PC-3 (cell line): ENCODE results near the gene AQP3. TPM values are rescaled to one million over a fixed set of nuclear protein-coding genes. Genes with fewer than 3 reads are reported as not detected.

ENCODE experiments used
- ATAC-seq: fragments of 200-7000 bp; cut with Tn5 transposase; 2 replicates; pipeline ENCODE4 v1.9.1; 2020; ENCODE audit warnings: mild to moderate bottlenecking, moderate library complexity
- BruUV-seq: library from RNA; stranded (reverse); fragments of 400-500 nt; replicated peaks from 2 replicates; lab custom pipeline; 2021; lab: Mats Ljungman, UMichigan
- CTCF ChIA-PET: fragments of 300-600 bp; sonication (Branson Sonifier 250); formaldehyde crosslinking; loops from one replicate; lab custom pipeline; 2022; ENCODE audit warnings: antibody characterized with exemption; lab: Charles Lee
- POLR2A ChIA-PET: fragments of 300-600 bp; sonication (Branson Sonifier 250); formaldehyde crosslinking; loops from one replicate; lab custom pipeline; 2022; ENCODE audit warnings: antibody characterized with exemption; ENCODE audit not compliant: unreplicated experiment; lab: Charles Lee
- DNase-seq: peaks from one replicate; pipeline ENCODE4 v3.0.0-alpha.2; 2015
- H2AFZ ChIP-seq: fragments of 300-600 bp; sonication (generic); 2 replicates; pipeline ENCODE4 v1.6.0; 2016; ENCODE audit warnings: antibody characterized with exemption, low read length
- H3F3A ChIP-seq: fragments of 300-600 bp; sonication (generic); one replicate; pipeline ENCODE4 v1.6.0; 2017; ENCODE audit warnings: antibody characterized with exemption, low read length, control low read depth, mild to moderate bottlenecking; ENCODE audit not compliant: unreplicated experiment
- H3K27ac ChIP-seq: fragments of 300-600 bp; sonication (generic); 2 replicates; pipeline ENCODE4 v1.5.1; 2016; ENCODE audit warnings: mild to moderate bottlenecking, low read length
- H3K27me3 ChIP-seq: fragments of 300-600 bp; sonication (generic); 2 replicates; pipeline ENCODE4 v1.6.1; 2016; ENCODE audit warnings: low read length, mixed read lengths
- H3K36me3 ChIP-seq: fragments of 300-600 bp; sonication (generic); 2 replicates; pipeline ENCODE4 v1.6.1; 2016; ENCODE audit warnings: low read depth, mixed run types, low read length, mixed read lengths
- H3K4me1 ChIP-seq: fragments of 300-600 bp; sonication (generic); 2 replicates; pipeline ENCODE4 v1.5.1; 2016; ENCODE audit warnings: low read length; ENCODE audit not compliant: insufficient read depth
- H3K4me2 ChIP-seq: fragments of 300-600 bp; sonication (generic); 2 replicates; pipeline ENCODE4 v1.6.0; 2016; ENCODE audit warnings: low read length
- H3K4me3 ChIP-seq: fragments of 300-600 bp; sonication (generic); 2 replicates; pipeline ENCODE4 v1.5.1; 2016; ENCODE audit warnings: mild to moderate bottlenecking, low read length, mixed read lengths
- H3K79me2 ChIP-seq: fragments of 300-600 bp; sonication (generic); 2 replicates; pipeline ENCODE4 v1.6.1; 2017; ENCODE audit warnings: low read length, mixed read lengths
- H3K9ac ChIP-seq: fragments of 300-600 bp; sonication (generic); 2 replicates; pipeline ENCODE4 v1.6.0; 2016; ENCODE audit warnings: mild to moderate bottlenecking, low read length
- H3K9me2 ChIP-seq: fragments of 300-600 bp; sonication (generic); replicated peaks from 2 replicates; pipeline ENCODE4 v1.6.1; 2016; ENCODE audit warnings: mixed run types, low read length, mixed read lengths
- H3K9me3 ChIP-seq: fragments of 300-600 bp; sonication (generic); 2 replicates; pipeline ENCODE4 v1.6.1; 2016; ENCODE audit warnings: low read length, mixed read lengths
- H4K20me1 ChIP-seq: fragments of 300-600 bp; sonication (generic); 2 replicates; pipeline ENCODE4 v1.6.1; 2016; ENCODE audit warnings: low read length, mixed read lengths
- CTCF ChIP-seq: fragments of 300-600 bp; sonication (generic); conservative IDR thresholded peaks from 2 replicates; pipeline ENCODE4 v1.5.1; 2017; ENCODE audit warnings: antibody characterized with exemption, low read depth, mild to moderate bottlenecking, low read length
- EZH2 ChIP-seq: fragments of 300-600 bp; sonication (generic); IDR thresholded peaks from one replicate; pipeline ENCODE4 v1.6.1; 2017; ENCODE audit warnings: antibody characterized with exemption, mild to moderate bottlenecking, low read length; ENCODE audit not compliant: unreplicated experiment
- EZH2phosphoT487 ChIP-seq: fragments of 300-600 bp; sonication (generic); IDR thresholded peaks from 2 replicates; pipeline ENCODE4 v1.6.1; 2018; ENCODE audit warnings: mild to moderate bottlenecking, antibody characterized with exemption, low read length, borderline replicate concordance
- intact Hi-C: fragments of 100-400 bp; cut with micrococcal nuclease; formaldehyde crosslinking; loops from 2 replicates; pipeline ENCODE4 v1.9.0; 2023
- total RNA-seq: library from RNA; depleted of rRNA; stranded (reverse); fragments of >200 nt; gene quantifications from 2 replicates; pipeline ENCODE4 v1.2.3, GENCODE V29; 2014

AQP3 gene
- total RNA-seq, 1 experiment from 2014 or later: 5.1 TPM

DNA sequence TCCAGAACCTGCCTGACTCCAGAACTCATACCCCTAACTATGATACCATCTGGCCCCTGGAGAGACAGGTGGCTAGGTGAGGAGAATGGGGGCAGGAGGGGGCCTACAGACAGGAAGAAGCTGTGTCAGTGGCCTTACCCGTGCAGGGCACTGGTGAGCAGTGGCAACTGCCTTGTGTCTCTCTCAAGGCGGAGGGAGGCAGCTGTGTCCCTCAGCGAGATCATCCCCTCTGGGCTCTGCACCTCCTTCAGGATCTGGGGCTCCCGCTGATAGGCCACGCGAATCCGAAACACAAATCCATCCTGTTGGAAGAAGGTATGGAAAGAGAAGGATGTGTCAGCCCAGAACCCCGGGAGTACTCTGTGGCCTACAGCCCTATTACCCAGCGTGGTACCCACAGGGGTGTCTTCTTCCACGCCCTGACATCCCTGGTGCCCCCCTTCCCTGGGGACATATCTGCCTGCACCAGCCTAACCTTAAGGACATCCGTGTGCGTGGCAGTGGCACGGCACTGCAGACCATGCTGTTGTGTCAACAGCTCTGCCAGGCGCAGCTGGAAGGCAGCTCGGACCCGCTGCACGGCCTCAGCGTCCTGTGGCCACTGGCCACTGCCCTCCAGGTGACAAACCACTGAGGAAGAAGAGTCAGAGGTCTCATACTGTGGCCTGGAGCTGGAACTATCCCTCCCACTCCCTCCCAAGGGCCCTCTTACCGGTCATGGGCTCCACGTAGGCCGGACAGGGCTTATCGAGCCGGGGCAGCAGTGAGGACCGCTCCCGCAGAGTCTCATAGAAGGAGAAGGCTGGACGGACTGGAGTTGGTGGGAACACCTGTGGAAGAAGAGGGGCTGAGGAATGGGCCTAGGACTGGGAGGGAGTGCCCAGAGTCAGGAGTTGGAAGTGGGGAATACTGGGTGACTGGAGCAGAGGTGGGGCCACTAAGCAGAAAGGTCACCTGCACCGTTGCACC is 18.5 kb upstream of the AQP3 start:
- no peak overlapping the region for H3K4me3 ChIP-seq
- no peak for TF ChIP-seq CTCF
- no peak for TF ChIP-seq EZH2phosphoT487
- TF ChIP-seq EZH2: no peak
- no peaks in the 10 kb centered on the region for H3F3A ChIP-seq
- no peak overlapping the region for H3K4me2 ChIP-seq
- no peaks in the 10 kb centered on the region for H3K9me3 ChIP-seq
- ChIA-PET POLR2A (no interaction called here), CTCF (interaction anchor here (0.6 to 1.8 kb wide), 3 partner anchors 18 to 92 kb away, joined by 3 to 12 read pairs (median 5); no protein-coding TSS in a partner anchor)
- DNase-seq (no peak), ATAC-seq (no peak)
- H3K27me3 ChIP-seq: no peaks in the 10 kb centered on the region
- H4K20me1 ChIP-seq: no peaks in the 10 kb centered on the region
- H3K9ac ChIP-seq: no peak overlapping the region
- peaks cover 45% of the 10 kb centered on the region for H3K36me3 ChIP-seq
- intact Hi-C loops: loop anchor here (5.0 kb wide), 1 partner anchor 64 kb away; the partner anchor contains the start of gene AQP7
- no peaks in the 10 kb centered on the region for H3K9me2 ChIP-seq
- no peak overlapping the region for H2AFZ ChIP-seq
- peaks cover 2% of the 10 kb centered on the region; the same call in 1 of the 2 replicates for H3K79me2 ChIP-seq
- BruUV-seq: no TSS peak
- no peak overlapping the region for H3K27ac ChIP-seq
- H3K4me1 ChIP-seq: no peaks in the 10 kb centered on the region

GRCh38 chr9:33465096-33465495 is 17.7 kb upstream of the AQP3 start:
- Histone ChIP-seq H3K27ac (no peak overlapping the region), H3K4me1 (no peaks in the 10 kb centered on the region), H3K36me3 (peaks cover 45% of the 10 kb centered on the region), H3K9me2 (no peaks in the 10 kb centered on the region), H3K9ac (no peak overlapping the region), H3F3A (no peaks in the 10 kb centered on the region), H3K9me3 (no peaks in the 10 kb centered on the region), H4K20me1 (no peaks in the 10 kb centered on the region), H3K79me2 (no peaks in the 10 kb centered on the region), H3K4me2 (no peak overlapping the region), H3K4me3 (no peak overlapping the region), H2AFZ (no peak overlapping the region), H3K27me3 (no peaks in the 10 kb centered on the region)
- BruUV-seq: no TSS peak
- DNase-seq (no peak), ATAC-seq (no peak)
- ChIA-PET CTCF (interaction anchor here (0.6 kb wide), 1 partner anchor 17 kb away, joined by 3 read pairs; no protein-coding TSS in a partner anchor), POLR2A (no interaction called here)
- TF ChIP-seq EZH2: no peak
- TF ChIP-seq EZH2phosphoT487: no peak
- TF ChIP-seq CTCF: no peak
- intact Hi-C loops: loop anchor here (5.0 kb wide), 1 partner anchor 63 kb away; the partner anchor contains the start of gene AQP7
